PC-3 (cell line): ENCODE measurements around the gene ZNF697. TPM values are rescaled to one million over a fixed set of nuclear protein-coding genes. Genes with fewer than 3 reads are reported as not detected.
"Not testable (repeated sequence)": the region's sequence is repeated elsewhere in the genome, so short reads cannot be mapped to it uniquely, and the experiment has no call there.

Source experiments
- ATAC-seq: fragments of 200-7000 bp; cut with Tn5 transposase; 2 replicates; pipeline ENCODE4 v1.9.1; 2020; ENCODE audit warnings: mild to moderate bottlenecking, moderate library complexity
- BruUV-seq: library from RNA; stranded (reverse); fragments of 400-500 nt; replicated peaks from 2 replicates; lab custom pipeline; 2021; lab: Mats Ljungman, UMichigan
- CTCF ChIA-PET: fragments of 300-600 bp; sonication (Branson Sonifier 250); formaldehyde crosslinking; loops from one replicate; lab custom pipeline; 2022; ENCODE audit warnings: antibody characterized with exemption; lab: Charles Lee
- POLR2A ChIA-PET: fragments of 300-600 bp; sonication (Branson Sonifier 250); formaldehyde crosslinking; loops from one replicate; lab custom pipeline; 2022; ENCODE audit warnings: antibody characterized with exemption; ENCODE audit not compliant: unreplicated experiment; lab: Charles Lee
- DNase-seq: peaks from one replicate; pipeline ENCODE4 v3.0.0-alpha.2; 2015
- H2AFZ ChIP-seq: fragments of 300-600 bp; sonication (generic); 2 replicates; pipeline ENCODE4 v1.6.0; 2016; ENCODE audit warnings: antibody characterized with exemption, low read length
- H3F3A ChIP-seq: fragments of 300-600 bp; sonication (generic); one replicate; pipeline ENCODE4 v1.6.0; 2017; ENCODE audit warnings: antibody characterized with exemption, low read length, control low read depth, mild to moderate bottlenecking; ENCODE audit not compliant: unreplicated experiment
- H3K27ac ChIP-seq: fragments of 300-600 bp; sonication (generic); 2 replicates; pipeline ENCODE4 v1.5.1; 2016; ENCODE audit warnings: mild to moderate bottlenecking, low read length
- H3K27me3 ChIP-seq: fragments of 300-600 bp; sonication (generic); 2 replicates; pipeline ENCODE4 v1.6.1; 2016; ENCODE audit warnings: low read length, mixed read lengths
- H3K36me3 ChIP-seq: fragments of 300-600 bp; sonication (generic); 2 replicates; pipeline ENCODE4 v1.6.1; 2016; ENCODE audit warnings: low read depth, mixed run types, low read length, mixed read lengths
- H3K4me1 ChIP-seq: fragments of 300-600 bp; sonication (generic); 2 replicates; pipeline ENCODE4 v1.5.1; 2016; ENCODE audit warnings: low read length; ENCODE audit not compliant: insufficient read depth
- H3K4me2 ChIP-seq: fragments of 300-600 bp; sonication (generic); 2 replicates; pipeline ENCODE4 v1.6.0; 2016; ENCODE audit warnings: low read length
- H3K4me3 ChIP-seq: fragments of 300-600 bp; sonication (generic); 2 replicates; pipeline ENCODE4 v1.5.1; 2016; ENCODE audit warnings: mild to moderate bottlenecking, low read length, mixed read lengths
- H3K79me2 ChIP-seq: fragments of 300-600 bp; sonication (generic); 2 replicates; pipeline ENCODE4 v1.6.1; 2017; ENCODE audit warnings: low read length, mixed read lengths
- H3K9ac ChIP-seq: fragments of 300-600 bp; sonication (generic); 2 replicates; pipeline ENCODE4 v1.6.0; 2016; ENCODE audit warnings: mild to moderate bottlenecking, low read length
- H3K9me2 ChIP-seq: fragments of 300-600 bp; sonication (generic); replicated peaks from 2 replicates; pipeline ENCODE4 v1.6.1; 2016; ENCODE audit warnings: mixed run types, low read length, mixed read lengths
- H3K9me3 ChIP-seq: fragments of 300-600 bp; sonication (generic); 2 replicates; pipeline ENCODE4 v1.6.1; 2016; ENCODE audit warnings: low read length, mixed read lengths
- H4K20me1 ChIP-seq: fragments of 300-600 bp; sonication (generic); 2 replicates; pipeline ENCODE4 v1.6.1; 2016; ENCODE audit warnings: low read length, mixed read lengths
- CTCF ChIP-seq: fragments of 300-600 bp; sonication (generic); conservative IDR thresholded peaks from 2 replicates; pipeline ENCODE4 v1.5.1; 2017; ENCODE audit warnings: antibody characterized with exemption, low read depth, mild to moderate bottlenecking, low read length
- EZH2 ChIP-seq: fragments of 300-600 bp; sonication (generic); IDR thresholded peaks from one replicate; pipeline ENCODE4 v1.6.1; 2017; ENCODE audit warnings: antibody characterized with exemption, mild to moderate bottlenecking, low read length; ENCODE audit not compliant: unreplicated experiment
- EZH2phosphoT487 ChIP-seq: fragments of 300-600 bp; sonication (generic); IDR thresholded peaks from 2 replicates; pipeline ENCODE4 v1.6.1; 2018; ENCODE audit warnings: mild to moderate bottlenecking, antibody characterized with exemption, low read length, borderline replicate concordance
- intact Hi-C: fragments of 100-400 bp; cut with micrococcal nuclease; formaldehyde crosslinking; loops from 2 replicates; pipeline ENCODE4 v1.9.0; 2023
- total RNA-seq: library from RNA; depleted of rRNA; stranded (reverse); fragments of >200 nt; gene quantifications from 2 replicates; pipeline ENCODE4 v1.2.3, GENCODE V29; 2014

Gene ZNF697
- total RNA-seq, 1 experiment from 2014 or later, result 5.3 TPM

GRCh38 chr1:119617751-119618691, 30.0 kb downstream of the ZNF697 start:
- no peak overlapping the region for H3K9ac ChIP-seq
- no peak overlapping the region for H3K27ac ChIP-seq
- ChIA-PET POLR2A (no interaction called here), CTCF (no interaction called here)
- ATAC-seq, result no peak
- no peak overlapping the region for H3K4me2 ChIP-seq
- H3K4me1 ChIP-seq, result no peaks in the 10 kb centered on the region
- H3K4me3 ChIP-seq, result no peak overlapping the region
- intact Hi-C loops, result loop anchor here (10.0 kb wide), 1 partner anchor 127 kb away; no protein-coding TSS in a partner anchor
- no TSS peak for BruUV-seq
- H4K20me1 ChIP-seq, result no peaks in the 10 kb centered on the region
- DNase-seq, result no peak
- H3F3A ChIP-seq, result no peaks in the 10 kb centered on the region
- no peaks in the 10 kb centered on the region for H3K9me3 ChIP-seq
- H3K9me2 ChIP-seq, result no peaks in the 10 kb centered on the region
- no peaks in the 10 kb centered on the region for H3K27me3 ChIP-seq
- no peaks in the 10 kb centered on the region for H3K36me3 ChIP-seq
- no peak for TF ChIP-seq CTCF
- TF ChIP-seq EZH2phosphoT487, result no peak
- no peak for TF ChIP-seq EZH2
- no peaks in the 10 kb centered on the region for H3K79me2 ChIP-seq
- H2AFZ ChIP-seq, result no peak overlapping the region

- H3K9me3 ChIP-seq, H3K9ac ChIP-seq, ATAC-seq, H3K79me2 ChIP-seq, H3K27me3 ChIP-seq, H3K4me2 ChIP-seq, CTCF ChIA-PET, H3K4me1 ChIP-seq, H3K36me3 ChIP-seq, H2AFZ ChIP-seq, POLR2A ChIA-PET, H3F3A ChIP-seq, H3K27ac ChIP-seq, H4K20me1 ChIP-seq, H3K9me2 ChIP-seq, BruUV-seq, H3K4me3 ChIP-seq, DNase-seq: not testable (repeated sequence)
- intact Hi-C loops, result loop anchor here (10.0 kb wide), 1 partner anchor 128 kb away; no protein-coding TSS in a partner anchor
Observed at GRCh38 chr1:119616748-119617147, 31.3 kb downstream of the ZNF697 start.

- H3K9me2 ChIP-seq, H3K4me2 ChIP-seq, CTCF ChIA-PET, DNase-seq, H3K4me1 ChIP-seq, H3K27ac ChIP-seq, H3F3A ChIP-seq, BruUV-seq, H3K36me3 ChIP-seq, H3K4me3 ChIP-seq, H3K27me3 ChIP-seq, H4K20me1 ChIP-seq, ATAC-seq, POLR2A ChIA-PET, H2AFZ ChIP-seq, H3K79me2 ChIP-seq, H3K9ac ChIP-seq, H3K9me3 ChIP-seq: not testable (repeated sequence)
- intact Hi-C loops, result loop anchor here (10.0 kb wide), 1 partner anchor 130 kb away; no protein-coding TSS in a partner anchor
Observed at GRCh38 chr1:119615100-119615499, 33.0 kb downstream of the ZNF697 start.
